NCI-H1105 treated with DMSO at 0.1 percent for 48 hours (cell line): ENCODE data around the gene MRPS2.
"Not testable (repeated sequence)": the region's sequence is repeated elsewhere in the genome, so short reads cannot be mapped to it uniquely, and the experiment has no call there.

Experiments used
- DNase-seq: peaks from one replicate; lab custom pipeline; 2025; lab: John Stamatoyannopoulos, UW

Gene MRPS2

DNA sequence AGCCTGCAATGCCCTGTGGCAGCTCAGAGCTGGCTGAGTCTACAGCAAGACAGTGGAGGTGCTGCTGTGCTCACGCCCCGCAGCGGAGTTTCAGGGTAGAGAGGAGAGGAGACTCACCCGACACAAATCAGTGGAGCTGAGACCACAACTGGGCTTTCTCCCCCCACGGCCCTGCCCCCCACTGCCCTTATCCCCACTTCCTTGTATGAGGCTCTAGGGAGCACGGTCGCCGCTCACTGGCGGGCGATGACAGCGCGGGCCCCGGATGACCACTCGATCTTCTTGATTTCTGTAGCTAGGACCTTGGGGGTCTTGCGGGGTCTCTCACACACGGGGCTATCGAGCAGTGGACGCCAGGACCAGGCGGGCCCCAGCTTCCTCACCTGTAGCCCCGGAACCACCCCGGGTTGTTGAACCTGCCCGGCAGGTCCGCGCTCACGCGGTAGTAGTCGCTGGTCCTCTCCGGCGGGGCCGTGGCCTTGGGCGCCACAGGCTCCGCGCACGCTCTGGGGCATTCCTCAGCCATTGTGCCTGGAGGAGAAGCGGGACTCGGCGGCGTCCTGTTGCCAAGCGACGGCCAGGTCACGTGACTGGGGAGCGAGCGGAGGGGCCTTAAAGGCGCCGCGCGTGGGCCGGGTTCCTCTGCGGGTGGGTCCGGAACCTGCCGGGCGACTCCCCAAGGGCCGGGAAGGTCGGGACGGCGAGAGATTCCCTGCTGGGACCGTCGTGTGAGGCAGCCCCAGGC is 984 bp upstream of the MRPS2 start:
- DNase-seq = peak; percentile 80

DNA sequence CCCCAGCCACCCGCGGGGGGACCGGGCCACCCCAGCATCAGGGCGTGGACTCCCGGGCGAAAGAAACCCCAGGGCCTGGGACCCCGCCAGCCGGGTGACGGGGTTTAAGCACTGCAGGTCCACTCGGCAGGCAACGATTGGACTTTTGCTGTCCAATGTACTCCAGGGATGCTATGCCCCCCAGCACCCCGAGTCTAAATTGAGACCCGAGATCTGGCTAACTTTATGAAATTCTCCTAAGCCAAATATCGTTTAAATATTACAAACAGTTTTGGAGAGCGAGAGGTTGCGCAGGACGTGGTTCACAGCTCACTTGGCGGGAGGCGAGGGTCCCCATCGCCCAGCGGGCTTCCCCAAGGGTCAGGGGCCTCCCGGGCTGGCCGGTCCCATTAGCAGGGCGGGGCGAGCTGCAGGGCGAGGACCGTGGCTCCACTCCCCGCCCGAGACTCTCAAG is 384 bp upstream of the MRPS2 start:
- DNase-seq = peak; percentile 40

DNA sequence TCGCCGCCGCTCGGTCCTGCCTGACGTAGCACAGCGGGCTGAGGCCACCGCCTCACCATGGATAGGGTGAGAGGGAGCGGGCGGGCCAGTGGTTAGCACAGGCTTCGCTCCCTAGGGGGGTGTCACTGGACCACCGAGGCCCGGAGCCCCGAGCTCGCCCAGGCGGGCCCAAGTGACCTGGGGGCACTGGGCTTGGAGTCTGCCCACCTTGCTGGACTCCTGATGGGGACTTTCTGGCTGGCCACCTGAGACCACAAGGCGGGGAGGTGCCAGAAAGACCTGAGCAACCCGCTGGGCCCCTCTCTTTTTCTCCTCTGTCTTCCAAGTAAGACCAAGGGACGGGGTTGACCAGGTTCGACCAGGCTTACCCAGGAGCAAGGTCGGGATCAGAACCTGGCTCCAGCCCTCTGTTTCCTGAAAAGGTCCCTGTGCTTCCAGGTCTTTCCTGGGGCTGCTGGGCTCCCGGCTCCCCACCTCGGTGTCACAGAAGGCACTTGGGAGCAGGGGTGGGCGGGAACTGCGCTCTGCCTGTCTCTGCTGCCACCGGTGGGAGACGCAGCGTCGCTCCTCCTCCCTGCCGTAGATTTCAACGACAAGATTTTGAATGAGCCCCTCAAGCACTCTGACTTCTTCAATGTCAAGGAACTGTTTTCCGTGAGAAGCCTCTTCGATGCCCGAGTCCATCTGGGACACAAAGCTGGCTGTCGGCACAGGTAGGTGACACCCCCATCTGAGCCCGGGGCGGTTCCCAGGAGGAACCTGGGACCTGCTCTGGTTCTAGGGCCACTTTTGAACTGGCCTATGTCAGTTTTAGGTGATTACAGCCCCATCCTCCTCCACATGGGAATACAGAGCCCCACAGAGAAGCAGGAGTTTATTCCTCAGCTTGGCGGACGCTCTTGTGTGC is 1.0 kb downstream of the MRPS2 start:
- DNase-seq = no peak

DNA sequence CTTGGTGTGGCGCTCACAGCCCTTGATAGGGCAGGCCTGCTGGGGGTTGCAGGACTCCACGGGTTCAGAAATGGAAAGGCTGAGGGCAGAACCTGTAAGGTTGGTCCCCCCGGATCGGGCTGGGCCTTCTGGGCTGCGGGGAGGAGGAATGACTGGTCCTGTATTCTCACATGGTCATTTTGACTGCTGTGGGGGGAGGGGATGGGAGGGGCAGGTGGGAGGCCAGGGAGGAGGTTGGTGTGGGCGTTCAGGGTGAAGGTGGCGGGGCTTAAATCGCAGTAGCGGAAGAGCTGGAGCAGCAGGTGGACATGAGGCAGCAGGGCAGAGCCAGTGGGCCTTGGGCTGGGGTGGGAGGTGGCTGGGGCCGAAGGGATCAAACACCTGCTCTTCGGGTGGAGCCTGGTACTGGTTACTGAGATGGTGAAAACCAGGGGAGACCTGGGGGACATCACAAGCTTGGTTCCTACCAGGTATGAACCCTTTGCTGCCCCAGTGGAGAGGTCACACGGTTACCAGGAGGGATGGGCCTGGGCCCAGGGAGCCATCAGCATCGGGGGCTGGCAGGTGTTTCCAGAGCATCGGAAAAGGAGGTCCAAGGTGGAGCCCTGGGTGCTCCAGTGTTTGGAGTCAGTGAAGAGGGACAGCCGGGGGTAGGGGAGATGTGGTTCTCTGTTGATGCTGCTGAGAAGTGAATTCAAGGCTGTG is 1.8 kb downstream of the MRPS2 start:
- DNase-seq = no peak

DNA sequence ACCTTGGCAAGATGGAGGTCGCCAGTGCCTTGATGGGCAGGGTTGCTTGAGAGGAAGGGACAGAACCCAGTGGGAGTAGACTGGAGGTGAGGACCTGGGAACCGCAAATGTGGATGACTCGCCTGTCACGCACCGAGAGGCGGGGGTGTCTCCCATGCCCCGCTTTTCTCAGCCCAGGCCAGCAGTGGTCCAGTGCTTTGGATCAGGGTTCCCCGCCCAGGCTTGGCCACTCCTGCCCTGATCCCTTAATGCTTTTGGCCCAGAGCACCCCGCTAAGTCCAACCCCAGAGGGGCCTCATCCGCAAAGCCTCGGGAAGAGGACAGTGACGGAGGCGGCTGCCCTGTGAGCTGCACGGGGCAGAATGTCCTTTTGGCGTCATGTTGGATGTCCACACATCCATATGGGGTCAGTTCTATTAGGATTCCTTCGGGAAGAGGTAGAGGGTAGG is 2.4 kb downstream of the MRPS2 start:
- no peak for DNase-seq

DNA sequence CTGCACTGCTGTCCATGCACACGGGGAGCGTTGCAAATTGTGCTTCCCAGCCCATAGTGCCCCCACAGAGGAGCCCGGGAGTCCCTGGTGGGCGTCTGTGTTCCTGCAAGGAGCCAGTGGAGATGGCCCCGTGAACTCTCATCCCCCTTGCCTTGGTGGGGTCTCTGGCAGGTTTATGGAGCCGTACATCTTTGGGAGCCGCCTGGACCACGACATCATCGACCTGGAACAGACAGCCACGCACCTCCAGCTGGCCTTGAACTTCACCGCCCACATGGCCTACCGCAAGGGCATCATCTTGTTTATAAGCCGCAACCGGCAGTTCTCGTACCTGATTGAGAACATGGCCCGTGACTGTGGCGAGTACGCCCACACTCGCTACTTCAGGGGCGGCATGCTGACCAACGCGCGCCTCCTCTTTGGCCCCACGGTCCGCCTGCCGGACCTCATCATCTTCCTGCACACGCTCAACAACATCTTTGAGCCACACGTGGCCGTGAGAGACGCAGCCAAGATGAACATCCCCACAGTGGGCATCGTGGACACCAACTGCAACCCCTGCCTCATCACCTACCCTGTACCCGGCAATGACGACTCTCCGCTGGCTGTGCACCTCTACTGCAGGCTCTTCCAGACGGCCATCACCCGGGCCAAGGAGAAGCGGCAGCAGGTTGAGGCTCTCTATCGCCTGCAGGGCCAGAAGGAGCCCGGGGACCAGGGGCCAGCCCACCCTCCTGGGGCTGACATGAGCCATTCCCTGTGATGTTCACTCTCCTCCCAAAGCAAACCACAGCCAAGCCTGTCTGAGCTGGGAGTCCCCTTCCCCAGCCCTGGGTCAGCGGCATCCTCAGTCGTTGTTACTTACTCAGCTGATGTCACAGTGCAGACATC is 3.1 kb downstream of the MRPS2 start:
- DNase-seq = no peak

DNA sequence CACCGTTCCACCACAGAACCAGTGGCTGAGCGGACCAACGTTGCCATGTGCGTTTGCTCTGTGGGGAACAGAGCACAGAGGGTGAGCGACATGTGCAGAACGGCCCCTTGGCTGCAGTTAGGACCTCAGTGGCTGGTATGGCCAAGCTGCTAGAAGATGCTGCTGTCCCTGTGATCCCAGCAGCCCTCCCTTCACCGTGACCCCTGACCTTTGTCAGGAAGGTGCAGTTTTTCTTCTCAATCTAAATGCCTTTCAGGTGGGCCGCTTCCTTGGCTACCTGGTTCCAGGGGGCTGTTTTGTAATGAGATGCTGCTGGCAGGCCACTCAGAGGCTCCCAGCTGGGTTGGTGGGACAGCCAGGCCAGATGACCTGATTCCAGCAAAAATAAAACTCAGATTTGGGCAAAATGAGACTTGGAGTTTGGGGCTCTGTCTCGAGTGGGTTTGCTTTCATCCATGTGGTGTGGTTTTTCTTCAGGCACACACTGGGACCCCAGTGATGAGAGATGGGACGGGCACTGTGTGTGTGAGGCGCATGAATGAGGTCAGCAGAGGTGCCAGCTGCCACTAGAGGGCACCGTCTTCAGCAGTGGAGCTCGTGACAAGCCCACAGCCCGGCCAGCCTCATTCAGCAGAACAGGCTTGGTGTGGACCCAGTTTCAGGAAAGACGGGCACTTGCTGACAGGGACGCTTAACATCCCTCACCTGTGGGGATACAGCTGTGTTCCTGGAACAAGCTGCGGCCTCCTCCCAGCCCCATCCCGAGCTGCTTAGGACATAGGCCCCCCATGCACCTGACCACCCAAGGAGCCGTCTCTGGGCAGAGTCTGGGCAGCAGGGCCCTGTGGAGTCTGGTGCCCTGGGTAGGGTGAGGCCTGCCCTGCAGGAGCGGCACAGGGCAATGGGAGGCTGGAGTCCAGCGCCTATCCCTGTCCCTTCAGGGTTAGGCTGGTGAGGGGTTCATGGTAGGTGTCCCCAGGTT is 4.1 kb downstream of the MRPS2 start:
- peak; percentile 10 for DNase-seq

DNA sequence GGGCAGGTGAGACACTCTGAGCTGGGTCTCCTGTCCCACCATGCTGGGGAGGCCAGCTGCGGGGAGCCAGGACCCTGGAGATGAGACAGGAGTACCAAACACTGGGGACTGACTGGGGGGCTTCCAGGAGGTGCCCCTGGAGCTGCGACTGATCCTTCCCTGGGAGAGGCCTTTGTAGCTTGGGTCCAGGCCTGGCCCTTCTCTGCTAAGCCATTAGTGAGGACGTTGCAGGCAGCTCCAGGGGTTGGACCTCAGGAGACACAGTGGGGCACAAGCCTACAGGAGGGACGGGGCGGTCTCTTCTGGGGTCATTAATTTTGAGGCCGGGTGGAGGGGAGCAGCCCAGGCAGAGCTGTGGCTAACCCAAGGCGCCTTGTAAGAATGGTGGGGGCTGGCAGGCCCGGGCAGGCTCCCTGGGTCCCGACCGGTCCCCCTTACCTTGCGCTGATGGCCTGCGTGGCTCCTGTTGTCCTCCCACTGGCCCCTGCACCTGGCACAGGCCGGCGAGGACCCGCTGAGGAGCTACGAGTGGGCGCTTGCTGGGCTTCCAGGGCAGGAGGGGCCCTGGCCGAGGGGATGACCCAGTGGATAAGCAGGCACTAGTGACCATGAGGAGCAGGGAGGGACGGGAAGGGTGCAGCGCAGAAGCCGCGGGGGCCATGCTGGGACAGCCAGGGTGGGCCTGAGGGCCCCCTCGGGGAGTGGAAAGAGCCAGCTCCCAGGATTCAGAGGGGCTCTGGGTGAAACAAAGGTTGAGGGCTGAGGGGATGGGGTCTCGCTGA is 5.1 kb downstream of the MRPS2 start:
- DNase-seq = no peak

DNA sequence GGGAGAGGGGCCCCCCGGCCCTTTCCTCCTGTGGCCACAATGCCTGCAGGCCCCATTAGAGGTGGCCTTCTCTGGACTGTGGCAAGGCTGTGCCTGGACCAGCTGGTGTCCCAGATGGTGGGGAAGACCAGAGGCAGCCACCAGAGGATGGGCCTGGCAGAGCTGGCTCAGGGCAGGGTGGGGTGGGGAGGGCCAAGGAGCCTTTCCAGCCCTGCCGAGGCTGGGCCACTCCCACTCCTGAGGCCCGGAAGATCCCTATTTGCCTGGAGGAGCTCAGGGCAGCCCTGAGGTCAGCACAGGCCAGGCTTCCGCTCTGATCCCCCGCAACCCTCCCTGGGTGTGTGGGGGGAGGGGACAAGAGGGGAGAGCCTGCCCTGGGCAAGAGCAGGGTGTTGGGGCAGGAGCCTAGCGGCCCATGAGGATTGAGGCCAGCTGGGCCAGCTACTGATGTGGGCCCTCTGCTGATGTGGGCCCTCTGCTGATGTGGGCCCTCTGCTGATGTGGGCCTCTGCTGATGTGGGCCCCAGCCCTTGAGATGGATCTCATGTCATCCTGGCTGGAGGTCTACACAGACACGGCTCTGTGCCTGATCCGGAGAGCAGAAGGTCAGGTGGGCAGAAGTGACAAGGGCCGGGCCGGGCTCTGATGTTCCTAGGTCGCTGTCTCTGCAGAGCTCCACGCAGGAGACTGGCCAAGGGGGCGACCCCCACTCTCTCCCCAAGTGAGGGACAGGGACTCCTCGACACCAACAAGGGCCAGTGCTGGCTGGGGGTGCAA is 6.0 kb downstream of the MRPS2 start:
- DNase-seq = no peak

DNA sequence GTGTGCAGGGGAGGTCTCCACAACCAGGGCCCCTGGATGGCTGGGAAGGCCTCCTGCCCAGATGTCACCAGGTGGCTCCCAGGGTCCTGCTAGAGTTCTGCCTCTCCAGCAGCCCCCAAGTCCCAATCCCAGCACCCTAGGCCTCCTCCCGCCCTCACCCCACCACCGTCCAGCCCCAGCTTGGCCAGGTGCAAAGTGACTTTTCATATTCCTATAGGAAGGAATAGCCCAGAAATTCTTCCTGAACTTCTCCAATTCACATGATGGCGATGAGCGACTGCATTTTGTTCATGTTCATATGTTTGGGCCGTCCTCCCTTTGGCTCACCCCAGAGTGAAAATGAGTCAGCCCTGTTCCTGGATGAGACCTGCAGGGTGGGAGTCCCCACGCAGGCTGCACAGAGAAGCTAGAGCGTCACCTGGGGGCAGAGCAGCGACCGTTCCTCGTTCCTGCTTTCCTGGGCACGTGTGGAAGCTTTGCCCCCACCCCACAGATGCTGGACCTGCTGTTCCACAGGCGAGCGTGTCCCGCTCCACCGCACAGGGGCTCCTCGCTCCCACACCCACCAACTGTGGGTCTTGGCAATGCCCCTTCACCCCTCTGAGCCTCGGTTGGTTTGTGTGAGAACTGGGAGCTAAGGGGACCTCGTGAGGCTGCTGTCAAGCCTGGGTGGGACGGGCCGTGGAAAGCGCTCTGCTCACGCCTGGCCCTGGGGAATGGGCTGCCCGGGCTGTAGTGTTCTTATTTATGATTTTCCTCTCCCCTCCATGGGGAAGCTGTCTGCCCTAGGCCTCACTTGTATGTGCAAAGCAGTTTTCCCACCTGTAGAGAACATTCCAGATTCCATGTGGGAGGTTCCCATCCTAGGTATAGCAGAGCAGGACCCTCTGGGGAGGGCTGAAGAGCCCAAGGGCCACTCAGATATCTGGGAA is 6.9 kb downstream of the MRPS2 start:
- no peak for DNase-seq

DNA sequence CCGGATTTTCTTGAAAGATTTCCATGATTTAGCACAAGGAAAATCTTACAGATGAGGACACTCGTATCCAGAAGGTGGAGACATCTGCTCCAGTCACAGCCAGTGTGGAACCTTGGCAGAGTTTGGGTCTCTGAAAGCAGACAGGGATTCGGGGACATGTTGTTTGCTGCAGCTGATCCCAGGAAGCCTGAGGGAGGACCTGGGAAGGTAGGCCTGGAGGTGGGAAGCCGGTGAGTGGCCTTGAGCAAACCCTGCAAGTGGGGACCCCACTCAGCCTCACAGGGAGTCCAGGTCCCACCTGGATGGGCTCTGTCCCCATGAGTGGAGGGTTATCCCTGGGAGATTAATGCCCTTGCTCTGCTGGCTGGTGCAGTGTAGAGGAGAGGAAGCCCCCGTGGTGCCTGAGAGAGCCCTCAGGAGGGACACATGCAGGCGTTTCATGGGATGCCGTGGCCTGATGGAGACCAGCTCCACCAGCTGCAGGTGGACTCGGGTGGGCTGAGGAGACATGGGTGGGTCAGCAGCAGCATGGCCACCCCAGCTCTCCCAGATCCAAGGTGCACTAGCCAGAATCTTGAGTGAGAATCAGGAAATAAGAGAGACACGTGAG is 7.8 kb downstream of the MRPS2 start:
- DNase-seq = no peak

DNA sequence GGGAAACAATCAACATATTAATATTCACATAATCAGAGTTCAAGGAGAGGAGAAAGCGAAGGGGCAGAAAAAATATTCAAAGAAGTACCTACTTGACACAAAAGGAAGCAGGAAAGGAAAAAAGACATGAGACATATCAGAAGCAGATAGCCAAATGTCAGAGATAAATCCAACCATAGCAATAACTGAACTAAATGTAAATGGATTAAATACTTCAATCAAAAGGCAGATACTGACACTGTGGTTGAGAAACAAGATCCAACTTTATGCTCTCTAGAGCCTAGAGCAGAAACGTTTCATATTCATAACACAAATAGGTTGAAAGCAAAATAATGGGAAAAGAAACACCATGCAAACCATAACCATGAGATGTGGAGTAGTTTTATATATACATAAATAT is 9.0 kb downstream of the MRPS2 start:
- DNase-seq = no peak

DNA sequence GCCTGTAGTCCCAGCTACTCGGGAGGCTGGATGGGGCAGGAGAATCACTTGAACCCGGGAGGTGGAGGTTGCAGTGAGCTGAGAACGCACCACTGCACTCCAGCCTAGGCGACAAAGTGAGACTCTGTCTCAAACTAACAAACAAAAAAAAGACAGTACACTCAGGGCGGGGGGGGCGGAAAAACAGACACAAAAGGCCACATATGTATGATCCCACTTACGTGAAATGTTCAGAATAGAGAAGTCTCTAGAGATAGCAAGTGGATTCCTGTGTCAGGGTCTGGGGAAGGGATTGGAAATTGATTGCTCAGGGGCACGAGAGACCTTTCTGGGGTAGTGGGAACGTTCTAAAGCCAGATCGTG is 11.7 kb downstream of the MRPS2 start:
- DNase-seq = no peak

DNA sequence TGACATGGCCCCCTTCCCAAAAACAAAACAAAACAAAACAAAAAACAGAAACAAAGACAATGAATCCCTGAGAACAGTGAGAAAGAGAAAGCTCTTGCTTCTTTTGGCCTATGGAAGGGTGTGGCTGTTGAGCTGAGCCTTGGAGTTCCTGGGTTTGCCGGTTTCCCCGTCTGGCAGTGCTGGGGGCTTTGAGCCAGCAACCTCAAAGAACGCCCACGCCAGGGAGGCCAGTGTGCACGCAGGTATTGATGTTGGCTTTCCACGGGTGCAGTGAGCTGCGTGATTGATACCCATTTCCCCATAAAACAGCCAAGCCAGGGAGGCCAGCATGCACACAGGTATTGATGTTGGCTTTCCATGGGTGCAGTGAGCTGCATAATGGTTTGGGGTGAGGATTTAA is 12.4 kb downstream of the MRPS2 start:
- DNase-seq = no peak

DNA sequence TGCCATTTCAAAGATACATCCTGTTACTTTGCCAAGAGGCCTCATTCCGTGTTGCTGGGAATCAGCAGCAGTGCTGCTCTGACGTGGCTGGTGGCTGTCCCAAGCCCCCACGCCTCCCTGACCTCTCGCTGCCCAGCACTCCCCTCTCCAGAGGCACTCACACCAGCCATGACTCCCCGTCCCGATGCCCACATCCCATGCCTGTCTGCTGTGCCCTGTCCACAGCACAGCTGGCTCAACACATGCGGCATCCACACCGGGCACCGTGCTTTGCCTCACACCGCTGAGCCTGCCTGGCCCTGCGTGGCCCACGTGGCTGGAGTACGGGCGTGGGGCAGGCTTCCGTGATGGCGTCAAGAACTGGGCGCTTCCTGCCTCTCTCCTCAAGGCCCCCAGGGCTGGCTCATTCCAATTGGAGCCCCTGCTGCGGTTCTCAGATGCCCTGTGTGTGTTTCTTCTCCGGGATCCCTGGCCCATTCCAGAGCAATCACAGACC is 12.9 kb downstream of the MRPS2 start:
- no peak for DNase-seq

DNA sequence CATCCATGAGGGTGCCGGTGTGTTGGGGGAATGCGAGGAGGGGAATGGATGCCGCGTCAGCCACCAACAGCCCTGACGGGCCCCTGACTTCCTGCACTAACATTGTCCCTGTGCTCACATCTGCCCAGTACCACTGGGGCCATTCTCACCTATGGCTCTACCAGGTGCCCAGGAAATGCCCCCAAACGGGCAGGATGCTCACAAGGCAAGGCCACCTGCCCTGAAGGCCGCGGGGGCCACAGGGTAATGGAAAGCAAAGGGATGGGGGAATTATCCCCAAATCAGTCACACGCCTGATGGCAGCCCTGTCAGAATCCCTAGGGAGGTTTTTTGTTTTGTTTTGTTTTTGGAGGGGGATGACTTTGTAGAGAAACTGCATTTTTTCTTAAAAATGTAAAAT is 13.4 kb downstream of the MRPS2 start:
- DNase-seq = not testable (repeated sequence)
